Gastroesophageal sphincter (tissue), 3 donors: ENCODE data around the gene SMIM29.
"Not testable (repeated sequence)": the region's sequence is repeated elsewhere in the genome, so short reads cannot be mapped to it uniquely, and the experiment has no call there.

Source experiments
- CTCF ChIP-seq, 4 experiments: fragments of 200-600 bp in 2 of 4; fragments of 450-650 bp in 2 of 4; sonication (generic) in 1 of 4; IDR thresholded peaks; one replicate each; pipeline ENCODE4 v1.5.1; 2017 to 2019; ENCODE audit warnings: antibody characterized with exemption in 4 of 4, mild to moderate bottlenecking in 2 of 4, moderate library complexity in 2 of 4
- EP300 ChIP-seq: sonication (generic); formaldehyde crosslinking; IDR thresholded peaks from one replicate; pipeline ENCODE4 v1.6.1; 2017; ENCODE audit warnings: antibody characterized with exemption, mild to moderate bottlenecking
- POLR2A ChIP-seq, 2 donors: fragments of 450-650 bp; IDR thresholded peaks; one replicate each; pipeline ENCODE4 v1.6.1; 2017; ENCODE audit warnings: antibody characterized with exemption in 2 of 2, mild to moderate bottlenecking in 2 of 2, moderate library complexity in 1 of 2
- POLR2AphosphoS5 ChIP-seq: sonication (generic); formaldehyde crosslinking; IDR thresholded peaks from one replicate; pipeline ENCODE4 v1.6.1; 2017; ENCODE audit warnings: antibody characterized with exemption

- not testable (repeated sequence) for TF ChIP-seq CTCF (IDR thresholded peaks at IDR 0.05); POLR2A (IDR thresholded peaks at IDR 0.05); EP300; POLR2AphosphoS5
Measured at GRCh38 chr6:34269658-34270341, 21.0 kb upstream of the SMIM29 start.
